Lung microvascular endothelial cell (primary cell): ENCODE data around the gene ITM2C. TPM values are rescaled to one million over a fixed set of nuclear protein-coding genes. Genes with fewer than 3 reads are reported as not detected.

ENCODE experiments used
- DNase-seq, 2 donors: peaks; one replicate each; pipeline versions ENCODE4 v3.0.0 to v3.0.0-alpha.2; 2010; ENCODE audit warnings: low read depth in 2 of 2
- total RNA-seq: library from RNA; depleted of rRNA; stranded (reverse); fragments of >200 nt; gene quantifications from 2 replicates; pipeline ENCODE4 v1.2.1, GENCODE V29; 2014

The ITM2C gene
- total RNA-seq, 1 donor from 2014 or later: 91.7 TPM

GRCh38 chr2:230850358-230850658 is 14.4 kb upstream of the ITM2C start:
- DNase-seq: no peak

GRCh38 chr2:230852113-230852512 is 12.6 kb upstream of the ITM2C start:
- DNase-seq: no peak

GRCh38 chr2:230861552-230862255 is 3.0 kb upstream of the ITM2C start:
- no peak for DNase-seq

- no peak for DNase-seq
Measured at GRCh38 chr2:230862292-230862691, 2.5 kb upstream of the ITM2C start.

GRCh38 chr2:230863031-230863430 is 1.7 kb upstream of the ITM2C start:
- no peak for DNase-seq

- DNase-seq: no peak
Measured at GRCh38 chr2:230863442-230864121, 1.2 kb upstream of the ITM2C start.

GRCh38 chr2:230864122-230864604 is 579 bp upstream of the ITM2C start:
- no peak for DNase-seq

- DNase-seq: no peak
Measured at GRCh38 chr2:230865307-230865765, 594 bp downstream of the ITM2C start.

- DNase-seq: peak in 1 of 2 donors; percentile 60
Measured at GRCh38 chr2:230865766-230866755, 1.3 kb downstream of the ITM2C start.

GRCh38 chr2:230866756-230867523 is 2.2 kb downstream of the ITM2C start:
- peak in 1 of 2 donors; percentile 29 for DNase-seq

GRCh38 chr2:230868161-230868946 is 3.6 kb downstream of the ITM2C start:
- peak in 1 of 2 donors; percentile 23 for DNase-seq

- DNase-seq: no peak
Measured at GRCh38 chr2:230868947-230869913, 4.5 kb downstream of the ITM2C start.

- no peak for DNase-seq
Measured at GRCh38 chr2:230869914-230870543, 5.3 kb downstream of the ITM2C start.

- no peak for DNase-seq
Measured at GRCh38 chr2:230870544-230871360, 6.0 kb downstream of the ITM2C start.

GRCh38 chr2:230871361-230872150 is 6.8 kb downstream of the ITM2C start:
- DNase-seq: no peak

- no peak for DNase-seq
Measured at GRCh38 chr2:230872151-230872967, 7.6 kb downstream of the ITM2C start.
